Stimulated activated naive CD8-positive, alpha-beta T cell treated with anti-CD3 and anti-CD28 coated beads, Interleukin-15, amount 100 ng/mL, for 72 hours (primary cell): ENCODE measurements around the gene CRYZL1.

Experiments
- ATAC-seq: fragments of 150-1000 bp; cut with Tn5 transposase; 2 replicates; pipeline ENCODE4 v1.10.0; 2021; ENCODE audit warnings: mild to moderate bottlenecking, moderate library complexity
- DNase-seq, 2 donors: peaks; one replicate each; pipeline ENCODE4 v3.0.0; 2021 to 2022
- H3K27ac Mint-ChIP-seq, 2 donors: one replicate each; pipeline ENCODE4 v1.8.0; 2022; ENCODE audit warnings: mild to moderate bottlenecking in 2 of 2, mixed read lengths in 2 of 2, moderate library complexity in 2 of 2
- H3K27me3 Mint-ChIP-seq: one replicate; pipeline ENCODE4 v1.8.0; 2022; ENCODE audit warnings: mixed read lengths
- H3K4me1 Mint-ChIP-seq: one replicate; pipeline ENCODE4 v1.8.0; 2022; ENCODE audit warnings: mild to moderate bottlenecking, mixed read lengths
- H3K4me3 Mint-ChIP-seq, 2 donors: one replicate each; pipeline ENCODE4 v1.8.0; 2022; ENCODE audit warnings: mild to moderate bottlenecking in 2 of 2, mixed read lengths in 2 of 2, moderate library complexity in 1 of 2
- H3K9me3 Mint-ChIP-seq, 2 donors: one replicate each; pipeline ENCODE4 v1.8.0; 2022; ENCODE audit warnings: mixed read lengths in 2 of 2

The CRYZL1 gene

GRCh38 chr21:33562389-33562788 is 79.2 kb downstream of the CRYZL1 start:
- ATAC-seq (no peak), DNase-seq (no peak)
- H3K4me1 Mint-ChIP-seq: peaks cover 21% of the 10 kb centered on the region
- no peak overlapping the region for H3K27ac Mint-ChIP-seq
- no peaks in the 10 kb centered on the region for H3K9me3 Mint-ChIP-seq
- H3K4me3 Mint-ChIP-seq: no peak overlapping the region
- H3K27me3 Mint-ChIP-seq: no peaks in the 10 kb centered on the region

- no peak overlapping the region for H3K4me3 Mint-ChIP-seq
- DNase-seq: no peak
- H3K9me3 Mint-ChIP-seq: no peaks in the 10 kb centered on the region
- H3K27ac Mint-ChIP-seq: peak overlapping the region in 1 of 2 donors; percentile 23
- no peaks in the 10 kb centered on the region for H3K27me3 Mint-ChIP-seq
- no peak for ATAC-seq
- H3K4me1 Mint-ChIP-seq: peaks cover 27% of the 10 kb centered on the region
Measured at GRCh38 chr21:33561373-33561772, 80.2 kb downstream of the CRYZL1 start.

- no peak for ATAC-seq
- no peak for DNase-seq
- no peaks in the 10 kb centered on the region for H3K9me3 Mint-ChIP-seq
- H3K4me1 Mint-ChIP-seq: peaks cover 31% of the 10 kb centered on the region
- no peaks in the 10 kb centered on the region for H3K27me3 Mint-ChIP-seq
- H3K4me3 Mint-ChIP-seq: no peak overlapping the region
- H3K27ac Mint-ChIP-seq: peak overlapping the region in 1 of 2 donors; percentile 42
Measured at GRCh38 chr21:33560965-33561364, 80.6 kb downstream of the CRYZL1 start.

- H3K9me3 Mint-ChIP-seq: no peaks in the 10 kb centered on the region
- H3K4me1 Mint-ChIP-seq: peaks cover 39% of the 10 kb centered on the region
- no peak for ATAC-seq
- H3K27ac Mint-ChIP-seq: peak overlapping the region in 1 of 2 donors; percentile 10
- H3K4me3 Mint-ChIP-seq: no peak overlapping the region
- H3K27me3 Mint-ChIP-seq: no peaks in the 10 kb centered on the region
- DNase-seq: no peak
Measured at GRCh38 chr21:33559813-33560212, 81.7 kb downstream of the CRYZL1 start.

GRCh38 chr21:33558777-33559421 is 82.6 kb downstream of the CRYZL1 start:
- H3K27ac Mint-ChIP-seq: peak overlapping the region in 1 of 2 donors; percentile 10
- no peaks in the 10 kb centered on the region for H3K9me3 Mint-ChIP-seq
- DNase-seq: no peak
- H3K4me3 Mint-ChIP-seq: no peak overlapping the region
- no peak for ATAC-seq
- H3K27me3 Mint-ChIP-seq: no peaks in the 10 kb centered on the region
- H3K4me1 Mint-ChIP-seq: peaks cover 48% of the 10 kb centered on the region

- H3K4me3 Mint-ChIP-seq: no peak overlapping the region
Measured at GRCh38 chr21:33557447-33557846, 84.1 kb downstream of the CRYZL1 start.

GRCh38 chr21:33554982-33555344 is 86.6 kb downstream of the CRYZL1 start:
- H3K27ac Mint-ChIP-seq: no peak overlapping the region

More at GRCh38 chr21:33557447-33557846, 84.1 kb downstream of the CRYZL1 start:
- DNase-seq (no peak), ATAC-seq (no peak)
- H3K27ac Mint-ChIP-seq: no peak overlapping the region
- H3K27me3 Mint-ChIP-seq: no peaks in the 10 kb centered on the region
- H3K4me1 Mint-ChIP-seq: peaks cover 55% of the 10 kb centered on the region
- H3K9me3 Mint-ChIP-seq: no peaks in the 10 kb centered on the region

GRCh38 chr21:33554236-33554981 is 87.1 kb downstream of the CRYZL1 start:
- DNase-seq (no peak), ATAC-seq (no peak)
- peak overlapping the region in 1 of 2 donors; percentile 23 for H3K4me3 Mint-ChIP-seq
- H3K27me3 Mint-ChIP-seq: no peaks in the 10 kb centered on the region
- H3K27ac Mint-ChIP-seq: no peak overlapping the region
- H3K4me1 Mint-ChIP-seq: peaks cover 46% of the 10 kb centered on the region
- H3K9me3 Mint-ChIP-seq: no peaks in the 10 kb centered on the region

More at GRCh38 chr21:33554982-33555344, 86.6 kb downstream of the CRYZL1 start:
- ATAC-seq (no peak), DNase-seq (no peak)
- Mint-ChIP-seq H3K4me1 (peaks cover 43% of the 10 kb centered on the region), H3K9me3 (no peaks in the 10 kb centered on the region), H3K27me3 (no peaks in the 10 kb centered on the region), H3K4me3 (no peak overlapping the region)

- DNase-seq (no peak), ATAC-seq (no peak)
- peak overlapping the region in 1 of 2 donors; percentile 12 for H3K4me3 Mint-ChIP-seq
- no peak overlapping the region for H3K27ac Mint-ChIP-seq
- H3K9me3 Mint-ChIP-seq: no peaks in the 10 kb centered on the region
- peaks cover 49% of the 10 kb centered on the region for H3K4me1 Mint-ChIP-seq
- H3K27me3 Mint-ChIP-seq: no peaks in the 10 kb centered on the region
Measured at GRCh38 chr21:33552999-33553598, 88.4 kb downstream of the CRYZL1 start.

- peaks cover 55% of the 10 kb centered on the region for H3K4me1 Mint-ChIP-seq
- DNase-seq: no peak
- no peaks in the 10 kb centered on the region for H3K9me3 Mint-ChIP-seq
- peak overlapping the region in 1 of 2 donors; percentile 84 for H3K27ac Mint-ChIP-seq
- no peaks in the 10 kb centered on the region for H3K27me3 Mint-ChIP-seq
- no peak for ATAC-seq
- no peak overlapping the region for H3K4me3 Mint-ChIP-seq
Measured at GRCh38 chr21:33552093-33552998, 89.2 kb downstream of the CRYZL1 start.

- H3K27me3 Mint-ChIP-seq: no peaks in the 10 kb centered on the region
- H3K4me1 Mint-ChIP-seq: peaks cover 58% of the 10 kb centered on the region
- no peak overlapping the region for H3K27ac Mint-ChIP-seq
- ATAC-seq (no peak), DNase-seq (no peak)
- no peak overlapping the region for H3K4me3 Mint-ChIP-seq
- H3K9me3 Mint-ChIP-seq: no peaks in the 10 kb centered on the region
Measured at GRCh38 chr21:33551664-33552063, 89.9 kb downstream of the CRYZL1 start.

- no peak for ATAC-seq
- Mint-ChIP-seq H3K9me3 (no peaks in the 10 kb centered on the region), H3K4me1 (peaks cover 53% of the 10 kb centered on the region), H3K27me3 (no peaks in the 10 kb centered on the region), H3K27ac (peak overlapping the region in 1 of 2 donors; percentile 78), H3K4me3 (no peak overlapping the region)
- no peak for DNase-seq
Measured at GRCh38 chr21:33550772-33551660, 90.5 kb downstream of the CRYZL1 start.

GRCh38 chr21:33549848-33550771 is 91.4 kb downstream of the CRYZL1 start:
- Mint-ChIP-seq H3K9me3 (no peaks in the 10 kb centered on the region), H3K4me1 (peaks cover 53% of the 10 kb centered on the region)
- no peak for ATAC-seq

GRCh38 chr21:33546086-33546485 is 95.5 kb downstream of the CRYZL1 start:
- peak overlapping the region in 1 of 2 donors; percentile 41 for H3K27ac Mint-ChIP-seq

More at GRCh38 chr21:33549848-33550771, 91.4 kb downstream of the CRYZL1 start:
- peak overlapping the region in 1 of 2 donors; percentile 42 for H3K27ac Mint-ChIP-seq
- H3K27me3 Mint-ChIP-seq: no peaks in the 10 kb centered on the region
- H3K4me3 Mint-ChIP-seq: no peak overlapping the region
- DNase-seq: no peak

More at GRCh38 chr21:33546086-33546485, 95.5 kb downstream of the CRYZL1 start:
- no peaks in the 10 kb centered on the region for H3K9me3 Mint-ChIP-seq
- no peak for ATAC-seq
- H3K4me1 Mint-ChIP-seq: peaks cover 36% of the 10 kb centered on the region
- H3K4me3 Mint-ChIP-seq: peak overlapping the region; percentile 37 to 96
- no peak for DNase-seq
- H3K27me3 Mint-ChIP-seq: no peaks in the 10 kb centered on the region
